H1 (cell line): Measurements from ENCODE around the gene KANSL1. TPM values are rescaled to one million over a fixed set of nuclear protein-coding genes. Genes with fewer than 3 reads are reported as not detected.

Source experiments
- CTCF ChIA-PET: fragments of 300-600 bp; sonication (Branson Sonifier 250); formaldehyde crosslinking; loops from one replicate; lab custom pipeline; 2021; ENCODE audit not compliant: partially characterized antibody; lab: Charles Lee
- POLR2A ChIA-PET: fragments of 300-600 bp; sonication (Branson Sonifier 250); formaldehyde crosslinking; loops from one replicate; lab custom pipeline; 2021; ENCODE audit warnings: inconsistent platforms; ENCODE audit not compliant: partially characterized antibody; lab: Charles Lee
- DNase-seq, 2 experiments: peaks; one replicate each; pipeline versions ENCODE4 v3.0.0 to v3.0.0-alpha.2; 2010 to 2022; ENCODE audit warnings: low spot score in 2 of 2, low read depth in 1 of 2, mixed read lengths in 1 of 2
- FAIRE-seq: peaks from 2 replicates; lab custom pipeline; 2011; peaks lifted over from hg19 to GRCh38; lab: Jason Lieb, UNC
- H2AFZ ChIP-seq: 2 replicates; pipeline ENCODE4 v1.8.1; 2012; ENCODE audit warnings: low read length, inconsistent platforms
- H2AK5ac ChIP-seq: 2 replicates; pipeline ENCODE4 v1.6.1; 2013; ENCODE audit warnings: low read depth, low read length
- H2BK120ac ChIP-seq: replicated peaks from 2 replicates; pipeline ENCODE3; 2013; ENCODE audit warnings: low read depth, low read length, inconsistent platforms
- H2BK12ac ChIP-seq: 2 replicates; pipeline ENCODE4 v1.6.1; 2013; ENCODE audit warnings: low read depth, low read length
- H2BK15ac ChIP-seq: 2 replicates; pipeline ENCODE4 v1.6.1; 2013; ENCODE audit warnings: low read length
- H2BK20ac ChIP-seq: 2 replicates; pipeline ENCODE4 v1.6.1; 2013; ENCODE audit warnings: low read length
- H2BK5ac ChIP-seq: 2 replicates; pipeline ENCODE4 v1.6.1; 2013; ENCODE audit warnings: low read depth, low read length
- H3K14ac ChIP-seq: 2 replicates; pipeline ENCODE4 v1.6.1; 2013; ENCODE audit warnings: inconsistent platforms; ENCODE audit not compliant: insufficient read length
- H3K18ac ChIP-seq: 2 replicates; pipeline ENCODE4 v1.6.1; 2013; ENCODE audit warnings: low read length; ENCODE audit errors: extremely low read depth
- H3K23ac ChIP-seq: 2 replicates; pipeline ENCODE4 v1.6.1; 2013; ENCODE audit warnings: inconsistent platforms; ENCODE audit not compliant: insufficient read length
- H3K23me2 ChIP-seq: 2 replicates; pipeline ENCODE4 v1.6.1; 2013; ENCODE audit warnings: low read depth, low read length
- H3K27ac ChIP-seq: 2 replicates; pipeline ENCODE4 v1.6.1; 2011; ENCODE audit warnings: low read depth, low read length, inconsistent platforms
- H3K27me3 ChIP-seq, 4 experiments: replicated peaks in 1 of 4; 1 replicate in 1 of 4; 2 replicates in 3 of 4; pipeline versions ENCODE4 v1.6.1 to v1.8.1; 2011 to 2013; ENCODE audit warnings: low read length in 3 of 4, mild to moderate bottlenecking in 3 of 4, inconsistent platforms in 2 of 4, mixed read lengths in 2 of 4, moderate library complexity in 1 of 4; ENCODE audit not compliant: control insufficient read depth in 3 of 4, insufficient read depth in 3 of 4; ENCODE audit errors: extremely low read depth in 1 of 4
- H3K36me3 ChIP-seq, 4 experiments: 2 replicates each; pipeline versions ENCODE4 v1.6.1 to v1.8.1; 2011 to 2013; ENCODE audit warnings: mild to moderate bottlenecking in 4 of 4, low read length in 3 of 4, moderate library complexity in 2 of 4, control low read depth in 1 of 4, inconsistent platforms in 1 of 4; ENCODE audit not compliant: insufficient read depth in 4 of 4, control insufficient read depth in 2 of 4
- H3K4ac ChIP-seq: replicated peaks from 2 replicates; pipeline ENCODE3; 2013; ENCODE audit warnings: low read length, low read depth, mixed read lengths, inconsistent platforms; ENCODE audit not compliant: insufficient read length
- H3K4me1 ChIP-seq, 4 experiments: replicated peaks in 1 of 4; 1 replicate in 1 of 4; 2 replicates in 3 of 4; pipeline versions ENCODE4 v1.6.1 to v1.8.1; 2011 to 2013; ENCODE audit warnings: low read length in 3 of 4, inconsistent platforms in 2 of 4, mixed read lengths in 1 of 4; ENCODE audit not compliant: insufficient read depth in 4 of 4, control insufficient read depth in 3 of 4
- H3K4me2 ChIP-seq, 2 experiments: 2 replicates each; pipeline versions ENCODE4 v1.6.1 to v1.8.1; 2011 to 2013; ENCODE audit warnings: low read depth in 2 of 2, low read length in 2 of 2, control low read depth in 1 of 2, inconsistent platforms in 1 of 2, mild to moderate bottlenecking in 1 of 2; ENCODE audit not compliant: insufficient read depth in 1 of 2
- H3K4me3 ChIP-seq, 4 experiments: fragments of 200-600, 300-600 bp in 1 of 4; sonication (generic), shearing (Covaris generic), sonication (Bioruptor Twin) in 1 of 4; 2 replicates each; pipeline versions ENCODE4 v1.5.1 to v1.8.1; 2011 to 2016; ENCODE audit warnings: low read length in 4 of 4, low read depth in 3 of 4, control low read depth in 2 of 4, inconsistent platforms in 2 of 4, mild to moderate bottlenecking in 2 of 4, mixed read lengths in 1 of 4, moderate library complexity in 1 of 4; ENCODE audit not compliant: insufficient read depth in 2 of 4; ENCODE audit errors: extremely low read depth in 1 of 4
- H3K56ac ChIP-seq: replicated peaks from 2 replicates; pipeline ENCODE3; 2013; ENCODE audit warnings: low read depth, mild to moderate bottlenecking, mixed read lengths, low read length, inconsistent platforms; ENCODE audit not compliant: insufficient read length
- H3K79me1 ChIP-seq: 2 replicates; pipeline ENCODE4 v1.6.1; 2013; ENCODE audit warnings: low read depth, low read length, control low read depth
- H3K79me2 ChIP-seq, 2 experiments: 2 replicates each; pipeline versions ENCODE4 v1.6.1 to v1.8.1; 2012 to 2013; ENCODE audit warnings: low read length in 2 of 2, mild to moderate bottlenecking in 2 of 2, inconsistent platforms in 1 of 2; ENCODE audit not compliant: insufficient read depth in 2 of 2, control insufficient read depth in 1 of 2
- H3K9ac ChIP-seq, 4 experiments: replicated peaks in 1 of 4; 1 replicate in 1 of 4; 2 replicates in 3 of 4; pipeline versions ENCODE4 v1.6.1 to v1.8.1; 2011 to 2013; ENCODE audit warnings: low read depth in 3 of 4, low read length in 3 of 4, control low read depth in 2 of 4, mild to moderate bottlenecking in 2 of 4, moderate library complexity in 2 of 4, inconsistent platforms in 1 of 4; ENCODE audit errors: extremely low read depth in 1 of 4
- H3K9me3 ChIP-seq, 2 experiments: 2 replicates each; pipeline versions ENCODE4 v1.6.1 to v1.8.1; 2012 to 2013; ENCODE audit warnings: mild to moderate bottlenecking in 2 of 2, moderate library complexity in 2 of 2, control low read depth in 1 of 2, inconsistent platforms in 1 of 2, low read depth in 1 of 2, low read length in 1 of 2, mixed read lengths in 1 of 2; ENCODE audit not compliant: insufficient read depth in 2 of 2
- H4K20me1 ChIP-seq, 2 experiments: replicated peaks in 1 of 2; 2 replicates each; pipeline versions ENCODE3 to v1.8.1; 2011 to 2013; ENCODE audit warnings: inconsistent platforms in 2 of 2, low read length in 2 of 2, mild to moderate bottlenecking in 1 of 2; ENCODE audit not compliant: insufficient read depth in 2 of 2, control insufficient read depth in 1 of 2
- H4K5ac ChIP-seq: 2 replicates; pipeline ENCODE4 v1.6.1; 2013; ENCODE audit warnings: low read length, low read depth, mixed read lengths, inconsistent platforms; ENCODE audit not compliant: insufficient read length
- H4K8ac ChIP-seq: 2 replicates; pipeline ENCODE4 v1.8.0; 2013; ENCODE audit warnings: mild to moderate bottlenecking, moderate library complexity, low read length, inconsistent platforms; ENCODE audit not compliant: insufficient read depth; ENCODE audit errors: extremely low read depth
- H4K91ac ChIP-seq: replicated peaks from 2 replicates; pipeline ENCODE3; 2013; ENCODE audit warnings: low read length, mixed read lengths, inconsistent platforms; ENCODE audit not compliant: insufficient read length
- ATF3 ChIP-seq: IDR thresholded peaks from 2 replicates; pipeline ENCODE4 v1.6.1; 2011; ENCODE audit warnings: low read depth, mild to moderate bottlenecking, low read length; ENCODE audit not compliant: insufficient read depth
- BCL11A ChIP-seq, 2 experiments: IDR thresholded peaks; one replicate each; pipeline ENCODE4 v1.6.1; 2011; ENCODE audit warnings: low read depth in 2 of 2, low read length in 2 of 2, mild to moderate bottlenecking in 2 of 2
- BRCA1 ChIP-seq: IDR thresholded peaks from 2 replicates; pipeline ENCODE4 v1.6.1; 2012; ENCODE audit warnings: low read depth, low read length, improper control_type of control experiment
- CTBP2 ChIP-seq: IDR thresholded peaks from 2 replicates; pipeline ENCODE4 v1.7.0; 2011; ENCODE audit warnings: borderline replicate concordance, mild to moderate bottlenecking, moderate library complexity, mixed read lengths, low read length; ENCODE audit not compliant: insufficient read depth, insufficient read length
- EGR1 ChIP-seq: IDR thresholded peaks from 2 replicates; pipeline ENCODE4 v1.6.1; 2011; ENCODE audit warnings: low read depth, low read length, borderline replicate concordance
- GABPA ChIP-seq: IDR thresholded peaks from 2 replicates; pipeline ENCODE4 v1.6.1; 2011; ENCODE audit warnings: mild to moderate bottlenecking, low read length, moderate library complexity, borderline replicate concordance; ENCODE audit not compliant: insufficient read depth
- GTF2F1 ChIP-seq: IDR thresholded peaks from 2 replicates; pipeline ENCODE4 v1.6.1; 2012; ENCODE audit warnings: low read depth, low read length, improper control_type of control experiment, borderline replicate concordance
- KDM1A ChIP-seq: fragments of 200-600, 300-600 bp; sonication (generic); IDR thresholded peaks from 2 replicates; pipeline ENCODE4 v1.7.1; 2016; ENCODE audit warnings: mild to moderate bottlenecking, low read length, borderline replicate concordance
- KDM4A ChIP-seq: IDR thresholded peaks from one replicate; pipeline ENCODE4 v1.7.1; 2012; ENCODE audit warnings: low read depth, mild to moderate bottlenecking, moderate library complexity, low read length, inconsistent platforms; ENCODE audit not compliant: severe bottlenecking
- SIX5 ChIP-seq: IDR thresholded peaks from 2 replicates; pipeline ENCODE4 v1.6.1; 2011; ENCODE audit warnings: mild to moderate bottlenecking, low read depth, low read length
- SP4 ChIP-seq: IDR thresholded peaks from 2 replicates; pipeline ENCODE4 v1.6.1; 2012; ENCODE audit warnings: low read length, inconsistent platforms
- ZNF274 ChIP-seq: IDR thresholded peaks from 2 replicates; pipeline ENCODE4 v1.7.0; 2012; ENCODE audit warnings: low read length, borderline replicate concordance; ENCODE audit errors: extremely low read depth
- WGBS, 2 experiments: shearing (Covaris generic) in 1 of 2; methylation state at CpG; one replicate each; pipeline versions ENCODE4 v1.1.6 to v1.1.7; 2013 to 2015; ENCODE audit warnings: low lambda C conversion rate in 2 of 2, mixed read lengths in 2 of 2, inconsistent platforms in 1 of 2, low coverage in 1 of 2, missing lambda C conversion rate in 1 of 2; ENCODE audit not compliant: insufficient replicate concordance in 2 of 2, insufficient coverage in 1 of 2, insufficient read length in 1 of 2; ENCODE audit errors: extremely low coverage in 1 of 2, missing lambda C conversion rate in 1 of 2; 5-methylcytosine and 5-hydroxymethylcytosine counted together
- polyA plus RNA-seq, 7 experiments: library from polyadenylated mRNA; depleted of rRNA in 3 of 7; stranded (reverse) in 5 of 7; unstranded in 2 of 7; fragments of >200 nt in 5 of 7; fragments of 200-250 nt in 2 of 7; gene quantifications; 1 replicate in 5 of 7; 2 replicates in 1 of 7; 4 replicates in 1 of 7; pipeline versions ENCODE4 v1.2.1 to v1.2.3, GENCODE V29; 2011 to 2013; ENCODE audit warnings: missing spikeins in 2 of 7, mixed read lengths in 2 of 7
- total RNA-seq: library from RNA; stranded (reverse); fragmentation: NEBNext Ultra II Directional; extraction: Animal tissue kit (Norgen Biotek cat#: 25700); gene quantifications from 2 replicates; pipeline ENCODE4 v1.2.1, GENCODE V29; 2021

KANSL1 gene
- total and polyA plus RNA-seq, 2 of the 8 experiments (the other 6 are each of a cell fraction or from before 2014, with no cell fraction given), result 34.0 to 128 TPM

GRCh38 chr17:46184696-46185095 is 8.5 kb downstream of the KANSL1 start:
- peaks cover 46 to 75% of the 10 kb centered on the region in 2 experiments for H4K20me1 ChIP-seq
- H3K9me3 ChIP-seq, result no peaks in the 10 kb centered on the region
- H3K36me3 ChIP-seq, result no peaks in the 10 kb centered on the region
- H4K5ac ChIP-seq, result no peak overlapping the region
- no peaks in the 10 kb centered on the region; the same call in 1 of the 2 replicates for H3K79me1 ChIP-seq
- H2BK20ac ChIP-seq, result no peak overlapping the region
- no peak overlapping the region for H3K27ac ChIP-seq
- no peak overlapping the region for H3K14ac ChIP-seq
- 0 out of 2 replicates have a peak overlapping the region, but pooled peaks have one; percentile 29 for H2BK5ac ChIP-seq
- H3K23ac ChIP-seq, result no peak overlapping the region
- peaks cover 93 to 100% of the 10 kb centered on the region in 2 experiments for H3K79me2 ChIP-seq
- no peaks in the 10 kb centered on the region for H3K27me3 ChIP-seq
- no peak overlapping the region for H2BK15ac ChIP-seq
- H2BK120ac ChIP-seq, result no peak overlapping the region
- no peak overlapping the region for H2AFZ ChIP-seq
- DNase-seq (no peak), FAIRE-seq (no peak)
- peak overlapping the region; percentile 8 to 12; a peak in 1 of 4 replicates for H3K4me2 ChIP-seq
- WGBS, 2 experiments, result 88% methylated on average over 7 of the region's 7 CpGs; no CpG with 5 or more reads in 1 of the 2 experiments
- H2AK5ac ChIP-seq, result no peak overlapping the region
- H3K4me1 ChIP-seq, result peaks cover 12 to 41% (median 28%) of the 10 kb centered on the region in 4 experiments
- no peak overlapping the region for H3K4ac ChIP-seq
- no peak overlapping the region for H3K18ac ChIP-seq
- H4K91ac ChIP-seq, result no peak overlapping the region
- no peak overlapping the region for H2BK12ac ChIP-seq
- POLR2A ChIA-PET, result interaction anchor here (0.6 to 13.6 kb wide), 6 partner anchors 9 to 84 kb away, joined by 3 to 208 read pairs (median 5); partner anchors contain the start of gene KANSL1
- H3K4me3 ChIP-seq, result no peak overlapping the region
- no peaks in the 10 kb centered on the region for H3K23me2 ChIP-seq
- no peak overlapping the region for H3K56ac ChIP-seq
- no peak overlapping the region for H4K8ac ChIP-seq
- CTCF ChIA-PET, result interaction anchor here (0.6 to 6.6 kb wide), 8 partner anchors 11 to 727 kb away, joined by 3 to 80 read pairs (median 8); no protein-coding TSS in a partner anchor
- no peak overlapping the region for H3K9ac ChIP-seq
- TF ChIP-seq BCL11A (IDR thresholded peaks at IDR 0.05; ENCODE audit: low read depth in 2 of 2, low read length in 2 of 2) (no peak), KDM4A (no peak), CTBP2 (no peak), ATF3 (no peak), SIX5 (no peak), BRCA1 (no peak), GTF2F1 (no peak), GABPA (no peak), SP4 (no peak), KDM1A (no peak), EGR1 (no peak), ZNF274 (no peak)
